Neural crest cell (in vitro differentiated cells): ENCODE results near the gene ATP10B. TPM values are rescaled to one million over a fixed set of nuclear protein-coding genes. Genes with fewer than 3 reads are reported as not detected.

Source experiments
- DNase-seq: peaks from one replicate; pipeline ENCODE4 v3.0.0; 2021; ENCODE audit warnings: low read depth, mixed read lengths, low spot score
- H3K27ac Mint-ChIP-seq: one replicate; pipeline ENCODE4 v1.8.0; 2021; ENCODE audit warnings: mild to moderate bottlenecking, mixed read lengths; ENCODE audit not compliant: unreplicated experiment
- H3K27me3 Mint-ChIP-seq: 2 replicates; pipeline ENCODE4 v1.8.0; 2021; ENCODE audit warnings: low read depth, mild to moderate bottlenecking, mixed read lengths
- H3K36me3 Mint-ChIP-seq: 2 replicates; pipeline ENCODE4 v1.8.0; 2021; ENCODE audit warnings: low read depth, mild to moderate bottlenecking, mixed read lengths
- H3K4me1 Mint-ChIP-seq: 2 replicates; pipeline ENCODE4 v1.8.0; 2021; ENCODE audit warnings: mixed read lengths
- H3K4me3 Mint-ChIP-seq: one replicate; pipeline ENCODE4 v1.8.0; 2021; ENCODE audit warnings: mild to moderate bottlenecking, mixed read lengths
- H3K9me3 Mint-ChIP-seq: 2 replicates; pipeline ENCODE4 v1.8.0; 2021; ENCODE audit warnings: mixed read lengths
- total RNA-seq: library from RNA; stranded (reverse); gene quantifications from 2 replicates; pipeline ENCODE4 v1.2.1, GENCODE V29; 2021
- TF ChIP-seq, protein P1 (sequence below): fragments of 200-600 bp; sonication (generic); conservative IDR thresholded peaks from 2 replicates; pipeline ENCODE4 v1.5.0; 2021; ENCODE audit warnings: antibody characterized with exemption, mild to moderate bottlenecking

The ATP10B gene
- total RNA-seq, 1 donor from 2014 or later = 10.8 TPM

DNA sequence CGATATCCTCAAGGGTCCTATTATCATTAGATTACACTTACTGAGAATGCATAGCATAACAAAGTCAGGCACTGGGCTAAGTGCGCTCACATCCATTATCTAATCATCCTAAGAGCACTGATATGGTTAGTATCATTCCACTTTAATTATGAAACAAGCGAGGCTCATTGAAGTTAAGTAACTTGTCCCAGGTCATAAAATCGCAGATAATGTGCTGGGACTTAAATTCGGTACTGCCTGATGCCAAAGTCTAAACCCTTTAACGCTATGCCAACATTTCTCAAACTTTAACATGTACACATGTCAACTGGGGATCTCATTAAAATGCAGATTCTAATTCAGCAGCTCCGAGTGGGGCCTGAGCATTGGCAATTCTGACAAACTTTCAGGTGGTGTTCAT is 225.7 kb downstream of the ATP10B start:
- Mint-ChIP-seq H3K27ac (no peak overlapping the region), H3K36me3 (no peaks in the 10 kb centered on the region), H3K27me3 (no peaks in the 10 kb centered on the region), H3K4me1 (no peaks in the 10 kb centered on the region), H3K4me3 (no peak overlapping the region), H3K9me3 (no peaks in the 10 kb centered on the region)
- TF ChIP-seq, protein P1, sequence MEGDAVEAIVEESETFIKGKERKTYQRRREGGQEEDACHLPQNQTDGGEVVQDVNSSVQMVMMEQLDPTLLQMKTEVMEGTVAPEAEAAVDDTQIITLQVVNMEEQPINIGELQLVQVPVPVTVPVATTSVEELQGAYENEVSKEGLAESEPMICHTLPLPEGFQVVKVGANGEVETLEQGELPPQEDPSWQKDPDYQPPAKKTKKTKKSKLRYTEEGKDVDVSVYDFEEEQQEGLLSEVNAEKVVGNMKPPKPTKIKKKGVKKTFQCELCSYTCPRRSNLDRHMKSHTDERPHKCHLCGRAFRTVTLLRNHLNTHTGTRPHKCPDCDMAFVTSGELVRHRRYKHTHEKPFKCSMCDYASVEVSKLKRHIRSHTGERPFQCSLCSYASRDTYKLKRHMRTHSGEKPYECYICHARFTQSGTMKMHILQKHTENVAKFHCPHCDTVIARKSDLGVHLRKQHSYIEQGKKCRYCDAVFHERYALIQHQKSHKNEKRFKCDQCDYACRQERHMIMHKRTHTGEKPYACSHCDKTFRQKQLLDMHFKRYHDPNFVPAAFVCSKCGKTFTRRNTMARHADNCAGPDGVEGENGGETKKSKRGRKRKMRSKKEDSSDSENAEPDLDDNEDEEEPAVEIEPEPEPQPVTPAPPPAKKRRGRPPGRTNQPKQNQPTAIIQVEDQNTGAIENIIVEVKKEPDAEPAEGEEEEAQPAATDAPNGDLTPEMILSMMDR = no peak
- DNase-seq = no peak

DNA sequence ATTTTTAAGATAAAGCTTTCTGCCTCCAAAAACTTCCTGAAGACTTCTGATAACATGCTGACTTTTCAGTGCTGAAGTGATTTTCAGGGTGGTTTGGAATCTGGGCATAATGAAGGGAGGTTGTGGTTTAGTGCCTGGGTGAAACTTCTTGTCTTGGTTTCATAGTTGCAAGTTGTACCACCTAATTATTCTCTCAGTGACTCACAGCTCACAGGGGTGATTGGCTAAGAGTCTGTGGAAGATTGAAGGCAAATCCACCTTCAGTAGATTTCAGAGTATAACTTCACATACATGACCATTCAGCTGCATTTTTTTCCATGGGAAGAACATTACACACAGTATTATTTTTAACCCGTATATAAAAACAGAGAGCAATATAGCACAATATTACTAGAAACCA is 230.5 kb downstream of the ATP10B start:
- no peaks in the 10 kb centered on the region for H3K27me3 Mint-ChIP-seq
- TF ChIP-seq, protein P1 = no peak
- no peak for DNase-seq
- no peaks in the 10 kb centered on the region for H3K9me3 Mint-ChIP-seq
- no peak overlapping the region for H3K27ac Mint-ChIP-seq
- no peaks in the 10 kb centered on the region for H3K4me1 Mint-ChIP-seq
- H3K36me3 Mint-ChIP-seq = no peaks in the 10 kb centered on the region
- no peak overlapping the region for H3K4me3 Mint-ChIP-seq

DNA sequence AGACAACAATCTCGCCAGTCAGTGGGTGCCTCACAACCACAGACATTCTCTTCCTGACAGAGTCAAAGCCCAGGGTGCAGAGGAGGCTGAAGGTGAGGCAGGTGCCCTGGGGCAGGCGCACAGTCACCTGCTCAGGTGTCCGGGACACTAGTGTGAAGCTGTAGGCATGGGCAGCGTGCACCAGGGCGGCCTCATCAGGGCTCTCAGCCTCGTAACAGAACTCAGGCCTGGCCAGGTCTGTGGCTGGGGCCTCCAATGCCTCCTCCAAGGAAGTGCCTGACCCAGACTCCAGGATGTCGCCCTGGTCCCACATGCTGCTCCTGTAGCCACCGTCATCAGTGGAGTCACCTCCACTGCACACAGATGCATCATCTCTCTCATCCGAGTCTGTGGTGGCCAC is 231.6 kb downstream of the ATP10B start:
- Mint-ChIP-seq H3K36me3 (no peaks in the 10 kb centered on the region), H3K9me3 (no peaks in the 10 kb centered on the region), H3K4me3 (no peak overlapping the region), H3K4me1 (no peaks in the 10 kb centered on the region), H3K27me3 (no peaks in the 10 kb centered on the region), H3K27ac (no peak overlapping the region)
- DNase-seq = no peak
- TF ChIP-seq, protein P1 = no peak

DNA sequence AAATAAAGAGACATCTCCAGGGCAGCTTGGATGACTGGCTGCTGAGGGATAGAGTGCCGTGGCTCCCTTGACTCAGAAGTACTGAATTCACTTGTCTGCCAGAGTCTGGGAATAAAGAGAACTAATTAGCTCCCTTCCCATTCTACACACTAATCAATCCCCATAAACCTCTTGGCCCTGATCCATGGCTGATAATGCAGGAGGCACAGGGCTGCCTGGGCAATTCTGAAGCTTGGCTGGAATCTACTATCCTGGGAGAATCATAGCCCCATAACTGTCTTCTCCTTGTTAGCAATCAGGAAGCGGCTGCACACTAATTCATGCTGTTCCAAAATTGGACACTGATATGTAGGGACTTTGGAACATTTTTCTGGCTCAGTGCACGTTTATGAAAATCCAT is 232.6 kb downstream of the ATP10B start:
- Mint-ChIP-seq H3K27me3 (no peaks in the 10 kb centered on the region), H3K4me3 (no peak overlapping the region), H3K9me3 (no peaks in the 10 kb centered on the region), H3K36me3 (no peaks in the 10 kb centered on the region), H3K4me1 (no peaks in the 10 kb centered on the region), H3K27ac (no peak overlapping the region)
- TF ChIP-seq, protein P1 = no peak
- DNase-seq = no peak

DNA sequence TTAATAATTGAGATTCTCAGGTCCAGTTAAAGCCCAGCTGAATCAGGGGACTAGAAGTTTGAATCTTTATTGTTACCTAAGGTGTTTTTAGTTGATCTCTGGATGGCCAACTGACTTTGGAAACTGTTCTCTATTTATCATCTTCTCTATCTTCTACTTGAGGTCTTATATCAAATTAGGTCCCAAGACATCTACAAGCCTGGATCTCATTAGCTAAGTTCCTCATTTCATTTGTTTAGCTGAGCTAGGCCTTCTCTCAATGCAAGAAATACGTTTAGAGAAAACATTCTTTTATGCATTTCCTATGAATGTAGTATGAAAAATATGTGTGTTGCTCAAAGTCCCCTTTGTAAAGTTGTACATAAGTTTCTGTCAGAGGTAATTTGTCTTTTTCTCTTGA is 233.7 kb downstream of the ATP10B start:
- Mint-ChIP-seq H3K27ac (no peak overlapping the region), H3K36me3 (no peaks in the 10 kb centered on the region), H3K27me3 (no peaks in the 10 kb centered on the region), H3K9me3 (no peaks in the 10 kb centered on the region), H3K4me1 (no peaks in the 10 kb centered on the region), H3K4me3 (no peak overlapping the region)
- TF ChIP-seq, protein P1 = no peak
- DNase-seq = no peak
